Measurements from ENCODE around the gene SLC25A51.
A peak's percentile ranks its signal among the peaks of the same experiment; 100 is the strongest.

The SLC25A51 gene, protein sequence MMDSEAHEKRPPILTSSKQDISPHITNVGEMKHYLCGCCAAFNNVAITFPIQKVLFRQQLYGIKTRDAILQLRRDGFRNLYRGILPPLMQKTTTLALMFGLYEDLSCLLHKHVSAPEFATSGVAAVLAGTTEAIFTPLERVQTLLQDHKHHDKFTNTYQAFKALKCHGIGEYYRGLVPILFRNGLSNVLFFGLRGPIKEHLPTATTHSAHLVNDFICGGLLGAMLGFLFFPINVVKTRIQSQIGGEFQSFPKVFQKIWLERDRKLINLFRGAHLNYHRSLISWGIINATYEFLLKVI

DNA sequence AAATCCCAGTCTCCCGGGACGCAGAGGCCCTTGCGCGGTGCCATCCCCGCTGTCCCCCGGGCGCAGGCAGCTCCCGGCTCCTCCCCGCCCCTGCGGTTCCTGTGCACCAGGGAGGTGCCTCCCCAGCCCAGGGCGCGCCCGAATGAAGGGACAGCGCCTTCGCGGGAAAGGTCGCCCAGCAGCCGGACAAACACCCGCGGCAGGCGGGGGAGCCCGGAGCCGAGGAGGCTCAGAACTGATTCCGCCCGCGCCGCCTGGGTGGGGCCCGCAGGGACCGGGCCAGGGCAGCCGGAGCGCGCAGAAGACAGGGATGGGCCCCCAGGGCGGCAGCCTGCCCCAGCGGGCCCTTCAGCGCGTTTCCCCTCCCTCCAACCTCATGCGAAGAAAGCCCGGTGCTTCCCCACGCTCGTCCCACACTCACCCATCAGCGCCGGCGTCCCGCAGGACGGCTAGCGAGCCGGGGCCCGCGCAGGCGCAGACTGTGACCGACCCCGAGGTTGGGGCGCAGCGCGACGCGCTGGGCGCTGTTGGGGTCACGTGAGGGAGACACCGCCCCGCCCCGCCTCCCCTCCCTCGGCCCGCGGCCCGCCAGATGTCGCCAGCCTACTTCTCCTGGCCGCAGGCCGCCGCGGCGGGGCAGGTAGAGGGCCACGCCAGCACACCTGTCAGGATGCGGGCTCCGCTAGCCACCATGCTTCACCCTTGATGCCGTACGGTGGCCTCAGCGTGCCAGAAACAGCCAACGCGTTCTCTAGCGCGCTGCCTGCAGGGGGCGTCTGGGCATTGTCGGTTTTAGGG lies at the start of gene SLC25A51:
Gene SLC25A51 (minus strand): TSS at position 481 of the 798 bp plus-strand sequence. CDS start 15,577 bp downstream, outside the sequence.
- no peak for DNase-seq (ENCODE audit: low read depth)

DNA sequence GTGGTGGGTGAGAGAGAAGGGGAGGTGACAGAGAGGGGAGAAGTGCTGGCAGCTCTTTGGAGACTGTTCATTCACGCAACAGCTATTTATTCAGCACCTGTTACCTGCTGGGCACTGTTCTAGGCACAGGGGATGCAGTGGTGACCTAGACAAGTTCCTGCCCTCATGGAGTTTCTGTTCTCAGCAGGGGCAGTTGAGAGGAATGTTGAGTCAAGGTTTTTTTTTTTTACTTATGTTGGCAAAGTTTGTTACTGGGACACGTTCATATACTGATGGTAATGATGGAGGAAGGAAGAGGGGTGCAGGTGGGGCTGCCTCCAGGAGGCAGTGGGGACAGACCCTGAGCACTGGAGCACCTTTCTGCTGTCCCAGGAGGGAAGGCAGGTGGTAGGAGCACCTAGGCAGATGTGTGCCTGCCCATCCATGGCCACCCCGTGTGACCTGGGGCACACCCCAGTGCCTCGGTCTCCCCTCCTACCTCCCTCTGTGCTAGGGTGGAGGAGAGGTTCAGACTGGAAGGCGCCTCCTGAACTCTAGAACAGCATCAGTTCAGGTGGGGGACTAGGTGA lies 49.4 kb upstream of the SLC25A51 start:
- DNase-seq (ENCODE audit: low read depth), result no peak

DNA sequence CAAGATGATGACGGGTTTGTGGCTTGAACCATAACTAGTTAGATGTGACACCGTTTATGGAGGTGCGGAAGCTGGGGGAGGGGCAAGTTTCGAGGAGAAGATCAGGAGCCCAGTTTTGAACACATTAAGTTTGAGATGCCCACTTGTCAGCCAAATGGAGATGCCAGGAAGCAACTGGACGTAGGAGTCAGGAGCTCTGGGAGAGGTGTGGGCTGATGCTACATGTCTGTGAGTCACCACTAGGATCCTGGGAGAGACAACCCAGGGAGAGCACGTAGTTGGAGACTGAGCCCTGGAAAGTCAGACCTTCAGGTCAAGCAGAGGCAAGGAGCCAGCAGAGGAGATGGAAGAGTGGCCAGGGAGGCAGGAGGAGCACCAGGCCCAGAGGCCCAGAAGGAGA lies 48.8 kb upstream of the SLC25A51 start:
- no peak for DNase-seq (ENCODE audit: low read depth)

DNA sequence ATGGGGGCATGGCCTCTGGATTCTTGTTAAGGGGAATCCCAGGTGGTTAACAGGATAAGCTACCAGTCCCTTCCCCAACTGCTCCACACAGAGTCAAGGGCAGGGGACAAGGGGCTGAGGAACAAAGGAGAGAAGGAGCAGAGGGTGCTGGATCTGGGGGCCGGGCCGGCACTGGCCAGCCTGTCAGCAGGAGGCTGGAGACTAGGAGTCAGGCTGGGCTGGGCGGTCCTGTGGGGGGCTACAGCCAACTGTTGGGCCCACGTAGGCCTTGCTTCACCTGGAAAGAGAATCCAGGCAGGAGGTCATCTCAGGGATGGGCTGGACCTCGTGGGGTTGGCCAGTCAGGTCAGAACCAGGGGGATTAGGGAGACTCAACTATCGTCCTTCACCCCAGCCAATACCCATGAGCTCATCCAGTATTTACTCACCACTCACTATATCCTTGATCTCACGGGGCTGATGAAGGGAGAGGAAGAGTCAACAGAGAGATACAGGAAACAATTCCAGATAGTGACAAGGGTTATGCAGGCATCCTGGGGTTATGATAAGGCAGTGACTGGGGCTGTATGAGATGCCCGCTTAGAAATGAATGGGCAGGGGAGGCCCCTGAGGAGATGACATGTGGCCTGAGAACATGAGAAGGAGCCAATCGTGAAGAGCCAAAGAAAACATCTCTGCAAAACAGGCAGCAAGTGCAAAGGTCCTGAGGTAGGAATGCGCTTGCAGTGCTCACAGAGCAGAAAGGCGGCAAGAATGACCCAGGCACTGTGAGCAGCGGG lies 47.9 kb upstream of the SLC25A51 start:
- DNase-seq (ENCODE audit: low read depth), result no peak

DNA sequence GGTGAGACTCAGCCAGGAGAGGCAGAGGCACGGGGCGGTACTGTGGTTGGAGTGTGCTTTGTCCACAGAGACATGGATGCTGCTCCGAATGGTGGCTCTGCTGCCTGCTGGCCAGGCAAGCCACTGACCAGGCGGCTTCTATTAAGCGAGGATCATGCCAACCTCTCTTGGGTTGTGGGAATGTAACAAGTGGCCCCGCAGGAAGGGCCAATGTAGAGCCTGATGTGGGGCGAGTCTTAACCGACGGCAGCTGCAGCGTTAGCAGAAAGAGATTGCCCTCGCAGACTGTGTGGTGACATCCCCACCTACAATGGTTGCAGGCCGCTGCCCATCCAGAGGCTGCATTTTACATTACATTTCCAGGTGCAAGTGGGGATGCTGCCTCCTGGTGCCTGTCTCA lies 46.6 kb upstream of the SLC25A51 start:
- no peak for DNase-seq (ENCODE audit: low read depth)

DNA sequence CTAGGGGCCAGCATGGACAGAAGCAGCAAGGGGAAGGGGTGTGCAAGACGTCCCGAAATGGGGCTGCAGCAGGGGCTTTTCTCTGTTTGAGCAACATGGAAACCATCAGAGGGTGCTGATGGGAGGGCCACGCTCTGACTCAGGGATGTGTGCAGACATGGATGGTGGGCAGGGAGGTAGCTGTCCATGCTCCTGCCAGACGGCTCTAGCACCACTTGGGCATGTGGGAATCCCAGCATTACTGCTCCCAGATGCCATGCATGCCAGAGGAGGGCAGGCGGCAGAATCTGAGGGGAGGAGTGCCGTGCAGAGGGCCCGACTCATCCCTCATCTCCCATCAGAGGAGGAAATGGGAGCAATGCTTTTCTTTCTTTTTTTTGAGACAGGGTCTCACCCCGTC lies 45.6 kb upstream of the SLC25A51 start:
- DNase-seq (ENCODE audit: low read depth), result no peak

DNA sequence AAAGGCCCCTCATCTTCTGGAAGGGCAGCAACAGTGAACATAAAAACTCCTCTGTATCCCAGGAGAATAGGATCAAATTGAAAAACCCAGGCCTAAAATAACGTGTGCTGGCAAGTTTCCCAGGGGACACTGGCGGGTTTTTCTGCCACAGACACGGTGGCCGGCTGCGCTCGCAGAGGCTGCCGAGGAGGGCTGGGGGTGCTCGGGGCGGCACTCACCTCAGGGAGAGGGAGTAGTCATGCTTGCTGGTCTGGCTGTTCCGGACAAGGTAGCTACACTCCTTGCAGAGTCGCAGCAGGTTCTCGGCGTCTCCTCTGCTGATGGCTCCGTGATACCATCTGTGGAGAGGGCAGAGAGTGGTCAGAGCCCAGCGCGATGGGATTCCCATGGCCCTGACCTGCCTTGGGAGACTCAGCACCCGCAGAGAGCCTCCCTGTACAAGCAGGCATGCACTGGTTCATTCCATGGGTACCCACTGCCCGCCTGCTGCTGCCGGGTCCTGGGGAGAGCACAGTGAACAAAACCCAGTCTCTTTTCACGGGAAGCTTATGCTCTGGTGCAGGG lies 44.6 kb upstream of the SLC25A51 start:
- no peak for DNase-seq (ENCODE audit: low read depth)

DNA sequence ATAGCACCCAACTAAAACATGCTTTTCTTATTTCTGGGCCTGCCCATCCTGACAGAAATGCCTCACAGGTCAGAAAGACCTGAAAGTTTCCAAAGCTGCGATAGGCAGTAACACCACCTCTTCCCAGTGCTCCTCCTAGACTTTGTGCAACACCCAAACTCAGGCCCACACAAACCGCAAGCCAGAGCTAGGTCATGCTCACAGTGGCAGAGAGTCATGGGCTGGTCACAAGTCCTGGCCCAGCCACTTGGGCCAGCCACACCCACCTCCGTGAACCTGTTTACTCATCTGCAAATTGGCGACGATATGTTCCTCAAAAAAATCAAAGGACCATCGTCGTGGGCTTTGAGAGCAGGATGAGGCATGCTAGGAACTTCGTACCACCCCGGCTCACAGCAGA lies 44.0 kb upstream of the SLC25A51 start:
- no peak for DNase-seq (ENCODE audit: low read depth)

DNA sequence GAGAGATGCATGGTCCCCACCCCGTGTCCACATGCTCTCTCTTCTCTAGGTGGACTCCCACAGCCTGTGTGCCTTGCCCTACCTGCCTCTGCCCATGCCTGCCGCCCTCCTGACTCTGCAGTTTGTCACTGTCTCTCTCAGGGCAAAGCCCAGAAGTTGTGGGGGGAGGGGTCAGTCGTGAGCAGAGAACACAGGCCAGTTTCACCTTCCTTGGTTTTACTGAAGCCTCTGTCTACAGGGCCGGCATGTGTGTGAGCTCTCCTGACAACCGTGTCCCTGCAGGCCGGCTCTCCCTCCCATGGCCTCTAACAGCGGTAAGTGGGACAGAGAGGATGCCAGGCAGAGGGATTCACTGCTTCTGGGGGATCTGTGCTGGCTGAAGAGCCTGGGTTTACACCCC lies 43.5 kb upstream of the SLC25A51 start:
- DNase-seq (ENCODE audit: low read depth), result no peak

DNA sequence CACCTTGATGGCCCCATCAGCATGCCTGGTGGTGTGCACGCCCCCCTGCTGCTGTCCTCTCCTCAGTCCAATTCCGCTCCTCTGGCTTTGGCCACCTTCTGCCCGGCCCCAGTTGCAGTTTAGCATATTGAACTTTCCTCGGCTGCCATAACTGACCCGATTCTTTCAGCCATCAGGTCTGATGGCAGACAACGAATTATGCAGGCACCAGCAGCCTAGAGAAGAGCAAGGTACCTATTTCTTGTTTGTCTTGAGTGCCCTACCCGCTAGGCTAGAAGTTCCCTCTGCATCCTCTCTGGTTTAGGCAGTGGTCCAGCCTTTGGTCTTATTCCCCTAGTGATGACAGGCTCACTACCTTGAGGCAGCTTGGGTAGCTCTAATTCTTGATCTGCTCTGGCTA lies 43.0 kb upstream of the SLC25A51 start:
- DNase-seq (ENCODE audit: low read depth), result no peak

DNA sequence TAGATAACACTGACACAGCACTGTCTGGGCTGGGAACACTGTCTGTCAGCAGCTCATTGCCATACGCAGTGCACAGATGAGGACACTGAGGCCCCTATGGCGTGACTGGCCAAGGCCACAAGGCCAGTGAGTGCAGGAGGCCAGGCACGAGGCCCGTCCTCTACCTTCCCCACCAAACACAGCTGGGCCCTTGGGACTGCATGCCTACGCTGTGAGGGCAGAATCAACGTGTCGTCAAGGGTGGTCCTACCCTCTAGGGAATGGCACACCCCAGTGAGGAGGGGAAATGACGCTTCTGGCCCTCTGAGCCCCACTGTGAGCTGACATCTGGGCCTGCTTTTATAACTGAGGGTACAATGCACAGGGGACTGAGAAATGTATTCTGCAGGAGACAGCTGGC lies 42.1 kb upstream of the SLC25A51 start:
- no peak for DNase-seq (ENCODE audit: low read depth)

DNA sequence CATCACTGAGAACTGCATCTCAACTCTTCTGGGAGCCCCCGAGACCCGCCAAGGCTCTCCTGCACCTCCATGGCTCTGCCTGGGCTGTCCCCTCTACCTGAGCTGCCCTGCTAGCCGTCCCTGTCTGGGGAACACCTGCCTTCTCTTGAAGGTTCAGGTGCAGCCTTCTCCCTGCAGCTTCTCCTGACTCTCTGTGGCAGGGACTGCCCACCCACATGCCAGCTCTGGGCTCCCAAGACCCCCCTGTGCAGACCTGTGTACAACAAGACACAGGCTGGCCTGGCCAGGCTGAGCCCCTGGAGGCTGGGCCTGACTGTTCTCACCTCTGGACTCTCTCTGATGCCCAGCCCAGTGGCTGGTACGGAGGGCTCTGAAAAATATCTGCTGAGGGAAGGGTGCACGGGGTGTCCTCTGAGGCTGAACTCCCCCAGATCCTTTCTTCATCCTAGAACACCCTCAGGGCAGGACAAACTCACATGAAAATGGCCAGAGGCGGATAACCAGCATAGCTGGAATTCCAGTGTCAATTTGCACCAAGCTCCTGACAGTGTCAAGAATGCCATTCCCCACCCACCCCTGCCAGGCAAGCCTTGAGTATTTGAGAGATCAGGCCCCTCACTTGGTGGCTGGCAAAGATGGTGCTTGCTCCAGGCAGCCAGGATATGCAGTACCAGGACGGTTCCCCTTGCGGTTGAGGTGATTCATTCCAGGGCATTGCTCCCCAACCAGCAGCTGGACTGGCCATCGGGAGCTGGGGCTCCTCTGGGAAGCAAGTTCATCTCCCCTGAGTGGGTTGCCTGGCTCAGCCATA lies 40.9 kb upstream of the SLC25A51 start:
- DNase-seq (ENCODE audit: low read depth), result no peak

DNA sequence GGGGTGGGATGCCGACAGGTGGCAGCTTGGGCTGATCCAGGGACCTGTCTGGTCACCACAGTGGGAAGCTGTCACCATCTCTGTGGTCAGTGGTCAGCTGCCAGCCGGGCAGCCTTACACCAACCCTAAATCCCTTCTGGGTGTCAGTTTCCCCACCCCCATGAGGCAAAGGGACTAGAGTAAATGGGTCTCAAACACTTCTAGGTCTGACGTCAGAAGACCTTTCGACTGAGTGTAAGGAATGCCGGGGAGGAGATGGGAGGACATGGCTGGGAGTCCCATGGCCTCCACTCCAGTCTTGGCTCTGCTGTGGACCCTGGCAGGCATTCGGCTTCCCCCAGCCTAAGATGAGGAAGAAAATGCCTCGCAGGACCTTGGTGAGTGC lies 40.3 kb upstream of the SLC25A51 start:
- DNase-seq (ENCODE audit: low read depth), result no peak

DNA sequence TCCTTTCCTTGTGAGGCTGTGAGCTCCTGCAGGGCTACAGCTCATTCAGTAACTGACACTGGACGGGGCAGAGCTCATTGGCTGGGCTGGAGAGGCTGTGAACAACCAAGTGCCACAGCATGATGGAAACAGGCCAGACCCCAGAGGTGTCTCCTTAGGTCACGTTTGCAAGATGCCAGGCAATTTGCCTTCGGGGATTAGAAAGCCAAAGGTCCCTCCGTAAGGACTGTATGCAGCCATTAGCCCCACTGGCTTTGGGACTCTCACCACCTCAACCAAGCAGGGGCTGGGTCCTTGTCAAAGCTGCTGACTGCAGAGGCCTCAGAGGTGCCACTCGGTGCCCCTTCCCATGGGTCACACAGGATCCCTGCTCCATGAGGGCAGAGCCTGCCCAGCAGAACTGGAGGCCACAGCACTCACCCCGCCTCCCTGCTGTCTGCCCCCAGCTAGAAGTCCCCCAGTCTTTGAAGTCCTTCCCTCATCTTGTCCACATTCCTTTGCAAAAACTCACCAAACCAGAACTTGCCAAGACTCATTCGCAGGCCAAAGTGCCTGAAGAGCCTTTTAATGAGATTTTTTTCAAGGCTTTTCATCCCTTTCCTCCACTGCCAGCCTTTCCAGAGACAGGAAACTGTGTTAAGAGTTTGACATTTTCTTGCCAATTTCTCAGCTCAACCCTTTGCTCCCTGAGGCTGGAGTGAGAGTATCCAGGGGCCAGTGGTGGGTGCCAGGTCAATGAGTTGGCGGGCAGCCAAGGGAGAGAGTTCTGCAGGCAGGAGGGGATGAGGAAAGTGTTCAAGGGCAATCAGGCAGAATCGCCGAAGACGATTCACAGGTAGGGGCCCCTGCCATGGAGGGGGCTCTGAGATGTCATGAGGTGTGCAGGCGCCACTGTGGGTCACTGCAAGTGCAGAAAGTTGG lies 39.7 kb upstream of the SLC25A51 start:
- DNase-seq (ENCODE audit: low read depth), result no peak

DNA sequence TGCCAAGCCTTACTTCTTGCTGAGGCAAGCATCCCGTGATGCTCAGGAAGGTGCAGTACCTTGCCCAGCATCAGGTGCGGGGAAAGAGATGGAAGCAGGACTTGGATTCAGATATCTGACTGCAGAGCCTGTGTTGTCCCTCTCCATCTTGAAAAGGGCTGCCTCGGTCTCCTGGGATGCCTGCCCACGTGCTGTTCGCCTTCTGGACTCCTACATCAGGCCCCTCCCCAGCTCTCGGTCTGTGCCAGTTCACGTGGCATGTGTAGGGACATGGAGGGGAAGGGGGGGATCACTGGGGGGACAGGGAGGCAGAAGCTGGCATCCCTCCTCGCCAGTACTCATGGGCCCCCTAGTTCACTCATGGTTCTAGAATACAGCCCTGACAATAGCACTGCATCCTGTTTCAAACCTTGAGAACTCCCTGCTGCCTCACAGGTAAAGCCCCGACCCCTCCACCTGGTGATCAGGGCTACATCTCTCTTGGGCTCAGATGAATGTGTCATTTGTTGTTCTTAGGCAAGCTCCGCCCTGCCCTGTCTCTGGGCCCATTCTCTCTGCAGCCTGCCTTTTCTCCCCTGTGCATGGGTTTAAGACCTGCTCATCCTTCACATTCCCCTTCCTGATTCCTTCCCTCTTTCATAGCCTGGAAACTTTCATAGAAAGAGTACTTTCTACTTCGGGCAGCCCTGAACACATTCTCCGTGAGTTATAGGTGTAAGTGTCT lies 38.9 kb upstream of the SLC25A51 start:
- DNase-seq (ENCODE audit: low read depth), result no peak

DNA sequence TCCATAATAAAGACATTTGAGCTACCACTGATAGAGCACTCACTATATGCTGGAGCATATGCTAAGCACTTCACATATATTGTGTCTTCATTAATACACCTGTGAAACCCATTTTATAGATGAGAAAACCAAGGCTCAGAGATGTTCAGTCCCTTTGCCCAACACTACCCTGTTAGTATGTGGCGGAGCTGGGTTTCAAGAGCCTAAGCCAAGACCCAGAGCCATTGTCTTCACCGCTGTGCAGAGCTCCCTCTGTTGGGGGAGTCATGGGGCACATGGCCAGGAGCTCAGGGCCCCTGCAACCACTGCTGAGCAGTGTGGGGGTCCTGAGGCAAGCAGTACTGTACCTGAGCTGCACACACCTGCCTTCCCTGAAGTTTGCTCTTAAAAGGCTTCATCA lies 37.3 kb upstream of the SLC25A51 start:
- no peak for DNase-seq (ENCODE audit: low read depth)

DNA sequence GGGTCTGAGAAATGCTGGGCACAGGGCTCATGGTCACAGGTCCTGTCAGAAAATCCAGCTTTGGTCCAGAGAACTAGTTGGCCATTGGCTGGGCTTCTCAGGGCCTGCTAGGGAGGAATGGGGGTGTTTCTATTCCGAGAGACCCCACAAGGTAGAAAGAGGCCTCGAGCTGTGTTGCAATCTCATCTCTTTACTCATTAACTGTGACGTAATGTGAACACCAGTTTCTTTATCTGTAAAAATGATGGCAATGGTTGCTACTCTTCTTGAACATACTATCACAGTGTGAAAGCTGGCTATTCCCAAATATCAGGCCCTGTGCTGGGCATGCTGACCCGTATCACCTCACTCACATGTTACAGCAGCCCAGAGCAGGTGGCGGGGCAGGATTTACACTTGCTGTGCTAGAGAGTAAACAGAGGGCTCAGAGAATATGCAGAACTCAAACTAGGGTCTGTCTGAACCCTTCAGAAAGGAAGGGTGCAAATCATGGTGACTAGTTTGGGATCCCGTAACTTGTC lies 35.7 kb upstream of the SLC25A51 start:
- no peak for DNase-seq (ENCODE audit: low read depth)

DNA sequence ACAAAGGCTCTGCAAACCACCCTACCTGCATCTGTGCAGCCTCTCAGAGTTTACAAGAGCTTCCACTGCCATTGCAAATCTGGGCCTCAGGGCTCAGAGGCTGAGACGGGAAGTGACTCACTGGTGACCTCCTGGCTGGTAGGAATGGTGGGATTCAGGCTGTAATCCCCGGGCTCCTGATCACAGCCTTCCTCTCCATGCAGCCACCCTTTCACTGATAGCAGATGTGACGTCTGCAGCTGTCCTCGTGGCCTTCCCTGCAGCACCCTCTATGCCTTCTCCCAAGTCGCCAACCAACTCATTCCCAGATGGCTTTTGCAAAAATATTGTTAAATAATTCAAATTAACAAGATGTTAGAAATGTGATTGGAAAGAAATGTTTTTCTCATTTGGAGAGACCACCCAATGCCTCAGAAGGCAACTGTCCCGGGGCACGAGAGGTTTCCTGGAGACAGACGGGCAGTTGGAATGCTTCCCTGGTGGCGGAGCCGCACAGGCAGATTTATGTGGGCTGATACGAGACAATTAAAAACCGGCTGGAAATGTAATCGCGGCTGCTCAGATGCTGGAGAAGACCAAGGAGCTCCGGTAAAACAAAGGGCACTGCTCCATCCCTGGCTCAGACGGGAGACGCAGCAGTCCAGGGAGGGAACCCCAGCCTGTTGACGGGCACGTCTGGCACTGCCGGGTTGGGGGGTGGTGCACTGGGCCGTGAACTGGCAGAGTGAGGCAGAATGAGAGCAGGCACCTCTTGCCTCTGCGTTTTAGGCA lies 34.4 kb upstream of the SLC25A51 start:
- DNase-seq (ENCODE audit: low read depth), result peak; percentile 55

DNA sequence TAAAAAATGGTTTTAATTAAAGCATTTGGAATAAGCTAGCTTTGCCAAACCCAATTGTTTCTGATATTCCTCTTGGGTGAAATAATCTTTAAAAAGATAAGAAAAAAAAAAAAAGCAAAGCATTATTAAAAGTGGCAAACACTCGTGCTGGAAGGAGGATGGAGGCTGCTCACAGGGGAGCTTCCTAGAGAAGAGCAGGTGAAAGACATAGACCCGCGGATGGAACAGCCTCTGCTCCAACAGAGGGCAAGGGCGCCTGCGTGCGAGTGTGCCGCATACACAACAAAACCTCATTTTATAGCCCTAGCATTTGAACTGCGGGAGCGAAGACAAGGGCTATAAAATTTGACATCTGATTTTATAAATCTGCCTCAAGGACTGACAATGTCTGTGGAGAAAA lies 33.4 kb upstream of the SLC25A51 start:
- no peak for DNase-seq (ENCODE audit: low read depth)

Measured in non-pigmented ciliary epithelial cell (primary cell).